Activated T-helper 1 cell treated with anti-CD3 and anti-CD28 coated beads, Interleukin-2, amount 50 U/mL, for 16 hours (primary cell): ENCODE results near the gene TTC4.
A peak's percentile ranks its signal among the peaks of the same experiment; 100 is the strongest.
"Not testable (repeated sequence)": the region's sequence is repeated elsewhere in the genome, so short reads cannot be mapped to it uniquely, and the experiment has no call there.

Source experiments
- DNase-seq, 2 donors: peaks; one replicate each; pipeline ENCODE4 v3.0.0-alpha.2; 2020; ENCODE audit warnings: low read depth in 1 of 2, low spot score in 1 of 2

TTC4 gene

GRCh38 chr1:54748094-54748835 lies 32.6 kb downstream of the TTC4 start:
- no peak for DNase-seq

DNA sequence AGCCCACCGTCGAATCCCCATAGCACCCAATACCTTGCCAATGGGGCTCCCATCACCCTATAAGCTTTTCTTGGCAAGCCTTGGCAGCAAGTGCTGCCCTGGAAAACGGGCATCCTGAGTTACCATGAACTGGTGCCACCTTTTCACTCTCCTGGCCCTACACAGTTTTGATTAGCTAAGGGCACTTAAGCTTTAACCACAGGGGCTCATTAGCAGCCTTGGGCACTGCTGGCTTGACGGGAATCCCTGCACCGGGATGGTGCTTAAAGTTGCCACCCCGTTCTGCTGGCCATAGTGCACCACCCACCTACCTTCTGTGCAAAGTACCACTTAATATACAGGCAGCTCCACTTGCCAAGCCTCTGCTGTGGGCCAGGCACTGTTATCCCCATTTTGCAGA lies 34.9 kb downstream of the TTC4 start:
- no peak for DNase-seq

DNA sequence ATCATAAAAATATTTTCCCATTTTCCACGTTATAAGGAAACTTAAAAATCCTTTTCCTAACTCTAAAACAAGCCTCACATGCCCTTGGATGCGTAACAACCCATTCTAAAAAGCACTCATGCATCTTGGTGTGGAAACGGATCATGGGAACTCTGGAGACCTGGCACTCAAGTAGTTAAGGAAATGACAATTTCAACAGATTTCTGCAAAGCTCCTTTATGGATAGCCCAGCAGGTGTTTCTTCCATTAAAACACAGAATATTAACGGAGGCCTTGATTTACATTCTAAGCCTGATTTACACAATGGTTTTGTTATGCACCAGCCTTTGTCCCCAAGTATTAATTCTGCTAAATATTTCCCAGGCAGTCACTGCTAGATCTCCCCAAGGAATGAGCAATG lies 35.8 kb downstream of the TTC4 start:
- no peak for DNase-seq

- no peak for DNase-seq
Measured at GRCh38 chr1:54754045-54754444, 38.4 kb downstream of the TTC4 start.

- DNase-seq = no peak
Measured at GRCh38 chr1:54754486-54755285, 39.0 kb downstream of the TTC4 start.

GRCh38 chr1:54757833-54758232 lies 42.2 kb downstream of the TTC4 start:
- DNase-seq = no peak

DNA sequence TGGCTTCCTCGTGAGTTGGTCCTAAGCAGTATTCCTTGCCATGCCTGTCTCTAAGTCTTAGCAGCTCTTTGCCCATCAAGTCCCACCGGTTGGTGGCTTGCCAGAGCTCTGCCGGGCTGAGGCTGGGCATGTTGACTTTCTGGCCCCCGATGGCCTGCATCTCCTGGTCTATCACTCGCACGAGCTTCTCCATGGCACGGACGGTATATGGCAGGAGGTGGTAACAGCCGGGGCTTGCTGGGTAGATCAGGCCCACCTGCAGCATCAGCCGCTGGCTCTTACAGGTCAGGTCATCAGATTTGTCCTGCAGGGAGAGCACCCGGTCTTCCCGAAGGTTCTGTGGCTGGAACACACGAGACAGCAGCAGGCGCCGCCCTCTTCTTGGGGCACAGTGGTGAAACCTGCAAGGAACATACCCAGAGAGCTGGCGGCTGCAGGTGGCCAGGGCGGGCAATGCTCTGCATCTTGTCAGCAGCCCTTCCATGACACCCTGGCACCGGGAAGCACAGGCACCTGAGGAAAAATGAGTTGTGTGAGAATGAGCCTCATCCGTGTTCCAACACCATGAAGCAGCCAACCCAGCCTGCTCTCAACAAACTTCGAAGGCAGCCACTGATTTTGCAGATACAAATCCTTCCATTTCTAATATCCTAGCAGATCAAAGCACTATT lies 43.2 kb downstream of the TTC4 start:
- DNase-seq = no peak

DNA sequence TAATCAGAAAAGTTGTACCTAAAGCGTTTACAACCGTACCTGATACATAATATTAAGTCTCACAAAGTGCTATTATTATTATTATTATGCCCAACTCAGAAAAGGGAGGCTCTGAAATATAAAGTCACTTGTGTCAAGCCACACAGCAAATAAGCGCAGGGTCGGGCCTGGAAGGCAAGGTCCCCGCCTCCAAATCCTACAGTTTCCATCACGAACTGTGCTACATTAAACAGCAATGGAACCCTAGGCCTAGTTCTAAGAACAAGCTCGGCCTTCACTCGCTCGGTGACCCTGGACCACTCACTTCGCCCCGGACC lies 48.1 kb downstream of the TTC4 start:
- no peak for DNase-seq

GRCh38 chr1:54764133-54764921 lies 48.7 kb downstream of the TTC4 start, which contains the start of gene PARS2:
Gene PARS2 (minus strand): TSS chr1:54764523. CDS start chr1:54759161, 5,362 bp downstream.
- DNase-seq = peak; percentile 85 to 94

DNA sequence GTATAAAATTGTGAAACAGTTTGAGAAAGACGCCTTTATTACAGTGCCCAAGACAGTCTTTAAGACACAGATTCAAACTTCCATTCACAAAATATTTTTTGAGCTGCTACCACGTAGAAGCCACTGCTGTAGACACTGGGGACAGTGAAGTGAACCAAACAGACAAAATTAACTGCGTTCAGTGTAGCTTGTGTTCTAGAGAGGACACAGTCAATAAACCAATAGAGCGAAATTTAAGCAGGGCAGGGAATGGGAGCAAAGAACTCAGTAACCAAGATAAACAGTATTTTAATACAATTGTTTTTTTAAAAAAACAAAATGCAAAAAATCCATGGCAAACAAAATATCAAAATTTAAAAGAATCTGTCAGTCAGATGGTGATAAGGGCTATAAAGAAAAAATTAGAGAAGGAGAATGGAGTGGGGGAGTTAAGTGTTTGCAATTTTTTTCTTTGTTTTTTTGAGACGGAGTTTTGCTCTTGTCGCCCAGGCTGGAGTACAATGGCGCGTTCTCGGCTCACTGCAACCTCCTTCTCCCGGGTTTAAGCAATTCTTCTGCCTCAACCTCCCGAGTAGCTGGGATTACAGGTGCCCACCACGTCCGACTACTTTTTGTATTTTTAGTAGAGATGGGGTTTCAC lies 49.4 kb downstream of the TTC4 start:
- DNase-seq = no peak

- DNase-seq = no peak
Measured at GRCh38 chr1:54766726-54767125, 51.1 kb downstream of the TTC4 start.

DNA sequence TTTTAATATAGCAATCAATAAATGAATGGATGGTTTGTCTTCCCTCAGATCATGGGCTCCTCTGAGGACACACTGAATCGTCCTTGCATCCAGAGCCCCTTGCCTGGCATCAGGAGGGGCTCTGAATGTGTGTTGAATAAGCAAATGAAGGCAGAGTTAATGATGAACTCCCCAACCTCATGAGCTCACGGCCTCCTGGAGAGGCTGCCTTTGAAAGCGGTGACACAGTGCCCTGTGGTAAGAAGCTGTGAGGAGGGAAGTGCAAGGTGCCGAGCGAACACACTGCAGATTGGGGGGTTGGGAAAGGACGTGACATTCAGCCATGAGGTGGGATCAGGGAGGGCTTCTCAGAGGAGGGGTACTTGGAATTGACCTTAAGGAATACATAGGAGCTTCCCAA lies 51.9 kb downstream of the TTC4 start:
- DNase-seq = no peak

DNA sequence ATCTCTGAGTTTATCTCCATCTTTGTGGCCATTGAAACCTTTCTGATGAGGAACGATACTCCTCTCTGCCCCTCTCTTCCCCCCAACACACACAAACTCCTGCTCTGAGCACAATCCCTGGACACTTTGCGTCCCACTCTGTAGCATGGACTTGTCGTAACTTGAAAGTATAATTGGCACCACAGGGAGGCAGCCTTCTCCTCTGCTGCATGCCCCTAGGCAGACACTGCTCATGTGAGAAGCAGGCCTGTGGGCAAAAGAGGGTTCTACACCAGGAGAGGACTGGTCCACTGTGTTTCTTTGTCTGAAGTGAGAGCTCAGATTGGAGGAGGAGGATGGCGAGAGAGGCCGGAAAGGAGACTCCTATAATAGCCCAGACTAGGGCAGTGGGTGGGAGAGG lies 52.4 kb downstream of the TTC4 start:
- no peak for DNase-seq

GRCh38 chr1:54772951-54773350 lies 57.3 kb downstream of the TTC4 start:
- no peak for DNase-seq

GRCh38 chr1:54774820-54775498 lies 59.3 kb downstream of the TTC4 start:
- DNase-seq = no peak

- DNase-seq = not testable (repeated sequence)
Measured at GRCh38 chr1:54775828-54776721, 60.4 kb downstream of the TTC4 start.

- DNase-seq = no peak
Measured at GRCh38 chr1:54777011-54777410, 61.4 kb downstream of the TTC4 start.

DNA sequence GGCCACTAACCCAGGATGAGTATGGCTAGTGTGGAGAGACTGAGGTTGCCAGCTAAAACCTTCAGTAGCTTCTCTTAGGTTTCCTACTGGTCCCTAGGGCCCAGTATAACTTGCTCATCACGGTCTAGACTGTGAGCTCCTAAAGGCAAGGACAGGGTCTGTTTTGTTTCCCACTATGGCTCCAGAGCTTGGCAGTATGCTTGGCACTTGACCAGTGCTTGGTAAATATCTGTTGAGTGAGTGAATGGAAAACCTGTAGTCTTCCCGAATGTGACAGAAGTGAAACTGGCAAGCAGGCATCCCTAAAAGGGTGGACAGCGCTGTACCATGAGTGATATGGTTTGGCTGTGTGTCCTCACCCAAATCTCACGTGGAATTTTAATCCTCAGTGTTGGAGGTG lies 61.8 kb downstream of the TTC4 start:
- DNase-seq = no peak

DNA sequence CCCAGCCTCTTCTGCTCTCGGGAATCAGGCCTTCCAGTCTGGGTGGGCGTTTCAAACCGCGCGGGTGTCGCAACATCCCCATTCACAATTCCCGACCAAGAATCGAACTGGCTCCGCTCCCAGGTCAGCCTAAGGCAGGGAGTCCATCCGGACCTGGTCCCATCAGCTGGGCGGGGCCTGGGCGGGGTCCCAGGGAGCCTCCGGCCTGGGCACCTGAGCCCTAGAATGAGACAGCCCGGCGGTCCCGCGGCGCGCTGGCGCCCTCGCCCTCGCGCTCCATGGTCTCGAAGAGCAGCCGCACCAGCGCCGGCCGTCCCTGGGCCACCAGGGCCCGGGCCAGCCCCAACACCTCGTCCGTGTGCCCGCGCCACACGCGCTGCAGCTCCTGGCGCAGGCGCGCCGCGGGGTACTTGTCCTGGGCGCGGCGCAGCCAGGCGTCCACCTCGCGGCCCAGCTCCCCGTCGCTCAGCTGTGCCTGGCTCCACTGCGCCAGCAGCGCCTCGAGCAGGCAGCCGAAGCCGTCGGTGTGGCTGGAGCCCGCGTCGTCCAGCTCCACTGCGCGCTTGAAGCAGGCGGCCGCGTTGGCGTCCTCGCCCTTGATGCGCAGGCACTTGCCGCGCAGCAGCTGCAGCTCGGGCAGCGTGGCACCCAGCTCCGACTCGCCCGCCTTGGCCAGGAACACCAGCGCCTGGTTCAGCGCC lies 65.5 kb downstream of the TTC4 start:
- no peak for DNase-seq
